HepG2 (cell line): ENCODE results near the gene PRKN. TPM values are rescaled to one million over a fixed set of nuclear protein-coding genes. Genes with fewer than 3 reads are reported as not detected.

Experiments
- ATAC-seq: fragments of 200-7000 bp; cut with Tn5 transposase; 3 replicates; pipeline ENCODE4 v1.9.1; 2020; ENCODE audit warnings: mild to moderate bottlenecking, moderate library complexity
- BruUV-seq: library from RNA; stranded (reverse); fragments of 400-500 nt; replicated peaks from 2 replicates; lab custom pipeline; 2021; lab: Mats Ljungman, UMichigan
- CTCF ChIA-PET: fragments of 300-600 bp; formaldehyde crosslinking; extraction: SDS; loops from one replicate; lab custom pipeline; 2021; ENCODE audit warnings: low total read pairs, inconsistent platforms, low intra/inter-chr PET ratio; lab: Yijun Ruan, JAX
- POLR2A ChIA-PET: fragments of 350-600 bp; sonication (Branson Sonifier 250); formaldehyde crosslinking; loops from one replicate; lab custom pipeline; 2020; ENCODE audit warnings: antibody characterized with exemption, inconsistent platforms; lab: Yijun Ruan, JAX
- DNase-seq: peaks from one replicate; pipeline ENCODE4 v3.0.0-alpha.2; 2015; ENCODE audit warnings: low spot score
- FAIRE-seq: peaks from 3 replicates; lab custom pipeline; 2011; peaks lifted over from hg19 to GRCh38; lab: Jason Lieb, UNC
- H2AFZ ChIP-seq: one replicate; pipeline ENCODE4 v1.6.1; 2011; ENCODE audit warnings: low read length, inconsistent platforms
- H3K27ac ChIP-seq: fragments of 300-600 bp; 3 replicates; pipeline ENCODE4 v1.8.0; 2011; ENCODE audit warnings: mixed run types, mild to moderate bottlenecking, mixed read lengths, low read length, inconsistent platforms; ENCODE audit not compliant: insufficient read depth; ENCODE audit errors: extremely low read length
- H3K27me3 ChIP-seq, 2 experiments: fragments of 200-600 bp in 1 of 2; 2 replicates in 1 of 2; 3 replicates in 1 of 2; pipeline versions ENCODE4 v1.6.0 to v1.8.0; 2011; ENCODE audit warnings: low read length in 2 of 2, mild to moderate bottlenecking in 2 of 2, moderate library complexity in 2 of 2, inconsistent platforms in 1 of 2; ENCODE audit not compliant: insufficient read depth in 2 of 2, control insufficient read depth in 1 of 2
- H3K36me3 ChIP-seq, 2 experiments: fragments of 200-600 bp in 1 of 2; replicated peaks in 1 of 2; 2 replicates in 1 of 2; 3 replicates in 1 of 2; pipeline versions ENCODE4 v1.5.1 to v1.8.0; 2011; ENCODE audit warnings: low read length in 2 of 2, inconsistent platforms in 1 of 2; ENCODE audit not compliant: insufficient read depth in 2 of 2, control insufficient read depth in 1 of 2
- H3K4me1 ChIP-seq: 2 replicates; pipeline ENCODE4 v1.5.1; 2012; ENCODE audit warnings: low read length, inconsistent platforms; ENCODE audit not compliant: insufficient read depth
- H3K4me2 ChIP-seq: 2 replicates; pipeline ENCODE4 v1.6.0; 2011; ENCODE audit warnings: low read depth, low read length, inconsistent platforms
- H3K4me3 ChIP-seq, 3 experiments: fragments of 200-600 bp in 1 of 3; sonication (generic), shearing (Covaris generic) in 1 of 3; replicated peaks in 1 of 3; 2 replicates each; pipeline ENCODE4 v1.5.1; 2011 to 2016; ENCODE audit warnings: low read length in 3 of 3, inconsistent platforms in 2 of 3, low read depth in 2 of 3, mild to moderate bottlenecking in 2 of 3, control low read depth in 1 of 3, mixed read lengths in 1 of 3; ENCODE audit not compliant: insufficient read depth in 1 of 3
- H3K79me2 ChIP-seq: one replicate; pipeline ENCODE4 v1.6.1; 2011; ENCODE audit warnings: low read length, inconsistent platforms; ENCODE audit not compliant: insufficient read depth
- H3K9ac ChIP-seq: 2 replicates; pipeline ENCODE4 v1.6.0; 2011; ENCODE audit warnings: mild to moderate bottlenecking, low read depth, low read length, inconsistent platforms; ENCODE audit not compliant: insufficient read depth
- H3K9me3 ChIP-seq: 2 replicates; pipeline ENCODE4 v1.5.1; 2012; ENCODE audit warnings: mild to moderate bottlenecking, low read length
- H4K20me1 ChIP-seq: 2 replicates; pipeline ENCODE4 v1.6.0; 2011; ENCODE audit warnings: inconsistent platforms, mild to moderate bottlenecking, low read length, moderate library complexity; ENCODE audit not compliant: insufficient read depth
- AHR ChIP-seq: IDR thresholded peaks from 2 replicates; pipeline ENCODE4 v1.6.1; 2018; ENCODE audit warnings: missing genetic modification reagents, missing compliant biosample characterization
- CBFB ChIP-seq: sonication (generic); formaldehyde crosslinking; IDR thresholded peaks from 2 replicates; pipeline ENCODE4 v1.4.0; 2020; ENCODE audit warnings: missing genetic modification reagents
- KAT7 ChIP-seq: IDR thresholded peaks from 2 replicates; pipeline ENCODE4 v1.6.1; 2018; ENCODE audit warnings: borderline replicate concordance, missing compliant biosample characterization
- LRRFIP1 ChIP-seq: sonication (generic); formaldehyde crosslinking; conservative IDR thresholded peaks from 2 replicates; pipeline ENCODE4 v1.4.0; 2020; ENCODE audit warnings: missing genetic modification reagents
- MTA1 ChIP-seq: sonication (generic); formaldehyde crosslinking; IDR thresholded peaks from 2 replicates; pipeline ENCODE4 v1.4.0; 2020; ENCODE audit warnings: missing genetic modification reagents, mild to moderate bottlenecking, borderline replicate concordance
- PHF21A ChIP-seq: sonication (generic); formaldehyde crosslinking; IDR thresholded peaks from 2 replicates; pipeline ENCODE4 v1.5.0; 2020; ENCODE audit warnings: mild to moderate bottlenecking, missing genetic modification reagents
- PLRG1 ChIP-seq: fragments of 450-650 bp; conservative IDR thresholded peaks from 2 replicates; pipeline ENCODE4 v1.6.1; 2016
- SIN3B ChIP-seq: fragments of 150-350 bp; IDR thresholded peaks from 2 replicates; pipeline ENCODE4 v1.6.1; 2014; ENCODE audit warnings: low read length
- TEAD3 ChIP-seq: optimal IDR thresholded peaks from 2 replicates; pipeline ENCODE3; 2016; ENCODE audit warnings: borderline replicate concordance
- YEATS2 ChIP-seq: sonication (generic); formaldehyde crosslinking; IDR thresholded peaks from 2 replicates; pipeline ENCODE4 v1.4.0; 2020; ENCODE audit warnings: missing genetic modification reagents, borderline replicate concordance
- ZBTB1 ChIP-seq: sonication (generic); formaldehyde crosslinking; IDR thresholded peaks from 2 replicates; pipeline ENCODE4 v1.4.0; 2020; ENCODE audit warnings: missing genetic modification reagents, borderline replicate concordance
- ZNF44 ChIP-seq: sonication (generic); formaldehyde crosslinking; IDR thresholded peaks from 2 replicates; pipeline ENCODE4 v1.5.1; 2020; ENCODE audit warnings: mild to moderate bottlenecking, missing genetic modification reagents
- ZSCAN25 ChIP-seq: sonication (generic); formaldehyde crosslinking; IDR thresholded peaks from 2 replicates; pipeline ENCODE4 v1.8.0; 2022; ENCODE audit warnings: mild to moderate bottlenecking, missing genetic modification reagents
- WGBS: methylation state at CpG from one replicate; pipeline ENCODE4 v1.1.6; 2017; ENCODE audit warnings: low lambda C conversion rate; 5-methylcytosine and 5-hydroxymethylcytosine counted together
- in situ Hi-C: cut with HindIII; loops from 2 replicates; pipeline ENCODE4 v1.10.0; 2017; ENCODE audit warnings: low pct_unique_long_range_greater_than_20kb; ENCODE audit not compliant: extremely low pct_ligation_motif_present
- intact Hi-C: fragments of 100-400 bp; cut with micrococcal nuclease; formaldehyde crosslinking; loops from one replicate; pipeline ENCODE4 v1.10.0; 2022; ENCODE audit not compliant: unreplicated experiment
- polyA plus RNA-seq, 8 experiments: library from polyadenylated mRNA; depleted of rRNA in 3 of 8; stranded (reverse) in 7 of 8; unstranded in 1 of 8; fragments of >200 nt; fragmentation: Illumina TruSeq in 4 of 8; extraction: Trizol in 4 of 8; gene quantifications; 2 replicates each; pipeline versions ENCODE4 v1.2.1 to v1.2.3, GENCODE V29; 2011 to 2016; ENCODE audit warnings: low read depth in 4 of 8, missing spikeins in 1 of 8, mixed read lengths in 1 of 8; ENCODE audit not compliant: insufficient read depth in 1 of 8
- total RNA-seq, 5 experiments: library from RNA; depleted of rRNA; stranded (reverse); fragments of >200 nt; fragmentation: Illumina TruSeq; extraction: Trizol; gene quantifications; 2 replicates each; pipeline ENCODE4 v1.2.3, GENCODE V29; 2016; ENCODE audit warnings: low read depth in 1 of 5
- TF ChIP-seq, protein P1 (sequence below): sonication (generic); formaldehyde crosslinking; IDR thresholded peaks from 2 replicates; pipeline ENCODE4 v1.8.1; 2023; ENCODE audit warnings: missing genetic modification reagents, inconsistent platforms, borderline replicate concordance
- TF ChIP-seq, protein P2 (sequence below): IDR thresholded peaks from 2 replicates; pipeline ENCODE4 v1.6.1; 2016; ENCODE audit warnings: missing genetic modification reagents, missing compliant biosample characterization
- TF ChIP-seq, protein P3 (sequence below): sonication (generic); formaldehyde crosslinking; IDR thresholded peaks from 2 replicates; pipeline ENCODE4 v1.4.0; 2020; ENCODE audit warnings: missing genetic modification reagents, borderline replicate concordance
- TF ChIP-seq, protein P4 (sequence below): sonication (generic); formaldehyde crosslinking; IDR thresholded peaks from 2 replicates; pipeline ENCODE4 v1.5.0; 2020; ENCODE audit warnings: missing genetic modification reagents

The PRKN gene
- total and polyA plus RNA-seq, 2 of the 13 experiments (the other 11 are each of a cell fraction or from before 2014, with no cell fraction given): 0.31 to 0.44 TPM

- no peaks in the 10 kb centered on the region for H3K36me3 ChIP-seq
- intact Hi-C loops: no loop called here
- DNase-seq (no peak), ATAC-seq (no peak), FAIRE-seq (no peak)
- no peaks in the 10 kb centered on the region; the same call in 1 of the 2 replicates for H3K9me3 ChIP-seq
- 67% methylated on average over 3 of the region's 3 CpGs for WGBS
- H3K27me3 ChIP-seq: no peaks in the 10 kb centered on the region
- H3K4me2 ChIP-seq: no peak overlapping the region
- no peak overlapping the region for H3K4me3 ChIP-seq
- no peak overlapping the region for H3K27ac ChIP-seq
- BruUV-seq: no TSS peak
- H2AFZ ChIP-seq: no peak overlapping the region
- in situ Hi-C loops: no loop called here
- TF ChIP-seq SIN3B (no peak), YEATS2 (CRISPR knock-in tag) (no peak), CBFB (no peak), PHF21A (CRISPR knock-in tag) (no peak), ZBTB1 (CRISPR knock-in tag) (no peak), LRRFIP1 (no peak), ZSCAN25 (CRISPR knock-in tag) (no peak), MTA1 (CRISPR knock-in tag) (no peak), ZNF44 (CRISPR knock-in tag) (no peak), AHR (no peak), PLRG1 (no peak), TEAD3 (CRISPR knock-in tag) (no peak), KAT7 (CRISPR knock-in tag) (no peak)
- TF ChIP-seq, protein P1, sequence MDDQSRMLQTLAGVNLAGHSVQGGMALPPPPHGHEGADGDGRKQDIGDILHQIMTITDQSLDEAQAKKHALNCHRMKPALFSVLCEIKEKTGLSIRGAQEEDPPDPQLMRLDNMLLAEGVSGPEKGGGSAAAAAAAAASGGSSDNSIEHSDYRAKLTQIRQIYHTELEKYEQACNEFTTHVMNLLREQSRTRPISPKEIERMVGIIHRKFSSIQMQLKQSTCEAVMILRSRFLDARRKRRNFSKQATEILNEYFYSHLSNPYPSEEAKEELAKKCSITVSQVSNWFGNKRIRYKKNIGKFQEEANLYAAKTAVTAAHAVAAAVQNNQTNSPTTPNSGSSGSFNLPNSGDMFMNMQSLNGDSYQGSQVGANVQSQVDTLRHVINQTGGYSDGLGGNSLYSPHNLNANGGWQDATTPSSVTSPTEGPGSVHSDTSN (CRISPR knock-in tag): no peak
- TF ChIP-seq, protein P2, sequence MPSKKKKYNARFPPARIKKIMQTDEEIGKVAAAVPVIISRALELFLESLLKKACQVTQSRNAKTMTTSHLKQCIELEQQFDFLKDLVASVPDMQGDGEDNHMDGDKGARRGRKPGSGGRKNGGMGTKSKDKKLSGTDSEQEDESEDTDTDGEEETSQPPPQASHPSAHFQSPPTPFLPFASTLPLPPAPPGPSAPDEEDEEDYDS: no peak
- TF ChIP-seq, protein P3, sequence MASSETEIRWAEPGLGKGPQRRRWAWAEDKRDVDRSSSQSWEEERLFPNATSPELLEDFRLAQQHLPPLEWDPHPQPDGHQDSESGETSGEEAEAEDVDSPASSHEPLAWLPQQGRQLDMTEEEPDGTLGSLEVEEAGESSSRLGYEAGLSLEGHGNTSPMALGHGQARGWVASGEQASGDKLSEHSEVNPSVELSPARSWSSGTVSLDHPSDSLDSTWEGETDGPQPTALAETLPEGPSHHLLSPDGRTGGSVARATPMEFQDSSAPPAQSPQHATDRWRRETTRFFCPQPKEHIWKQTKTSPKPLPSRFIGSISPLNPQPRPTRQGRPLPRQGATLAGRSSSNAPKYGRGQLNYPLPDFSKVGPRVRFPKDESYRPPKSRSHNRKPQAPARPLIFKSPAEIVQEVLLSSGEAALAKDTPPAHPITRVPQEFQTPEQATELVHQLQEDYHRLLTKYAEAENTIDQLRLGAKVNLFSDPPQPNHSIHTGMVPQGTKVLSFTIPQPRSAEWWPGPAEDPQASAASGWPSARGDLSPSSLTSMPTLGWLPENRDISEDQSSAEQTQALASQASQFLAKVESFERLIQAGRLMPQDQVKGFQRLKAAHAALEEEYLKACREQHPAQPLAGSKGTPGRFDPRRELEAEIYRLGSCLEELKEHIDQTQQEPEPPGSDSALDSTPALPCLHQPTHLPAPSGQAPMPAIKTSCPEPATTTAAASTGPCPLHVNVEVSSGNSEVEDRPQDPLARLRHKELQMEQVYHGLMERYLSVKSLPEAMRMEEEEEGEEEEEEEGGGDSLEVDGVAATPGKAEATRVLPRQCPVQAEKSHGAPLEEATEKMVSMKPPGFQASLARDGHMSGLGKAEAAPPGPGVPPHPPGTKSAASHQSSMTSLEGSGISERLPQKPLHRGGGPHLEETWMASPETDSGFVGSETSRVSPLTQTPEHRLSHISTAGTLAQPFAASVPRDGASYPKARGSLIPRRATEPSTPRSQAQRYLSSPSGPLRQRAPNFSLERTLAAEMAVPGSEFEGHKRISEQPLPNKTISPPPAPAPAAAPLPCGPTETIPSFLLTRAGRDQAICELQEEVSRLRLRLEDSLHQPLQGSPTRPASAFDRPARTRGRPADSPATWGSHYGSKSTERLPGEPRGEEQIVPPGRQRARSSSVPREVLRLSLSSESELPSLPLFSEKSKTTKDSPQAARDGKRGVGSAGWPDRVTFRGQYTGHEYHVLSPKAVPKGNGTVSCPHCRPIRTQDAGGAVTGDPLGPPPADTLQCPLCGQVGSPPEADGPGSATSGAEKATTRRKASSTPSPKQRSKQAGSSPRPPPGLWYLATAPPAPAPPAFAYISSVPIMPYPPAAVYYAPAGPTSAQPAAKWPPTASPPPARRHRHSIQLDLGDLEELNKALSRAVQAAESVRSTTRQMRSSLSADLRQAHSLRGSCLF (CRISPR knock-in tag): no peak
- TF ChIP-seq, protein P4, sequence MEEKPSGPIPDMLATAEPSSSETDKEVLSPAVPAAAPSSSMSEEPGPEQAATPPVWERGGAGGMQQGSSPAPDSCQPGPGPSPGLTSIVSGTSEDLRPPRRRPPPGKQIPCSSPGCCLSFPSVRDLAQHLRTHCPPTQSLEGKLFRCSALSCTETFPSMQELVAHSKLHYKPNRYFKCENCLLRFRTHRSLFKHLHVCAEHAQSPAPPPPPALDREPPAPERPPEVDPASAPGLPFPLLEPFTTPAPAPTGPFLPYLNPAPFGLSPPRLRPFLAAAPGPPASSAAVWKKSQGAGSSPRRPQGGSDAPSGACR (CRISPR knock-in tag): no peak
- no peaks in the 10 kb centered on the region for H3K4me1 ChIP-seq
- no peaks in the 10 kb centered on the region for H3K79me2 ChIP-seq
- no peak overlapping the region for H3K9ac ChIP-seq
- CTCF ChIA-PET: no interaction called here
- POLR2A ChIA-PET: no interaction called here
- no peaks in the 10 kb centered on the region for H4K20me1 ChIP-seq
Observed at GRCh38 chr6:162651505-162651904, 76.1 kb downstream of the PRKN start.
